Activated T-cell treated with anti-CD3 and anti-CD28 coated beads, Interleukin-2, amount 50 U/mL, for 1 hour (primary cell): Measurements from ENCODE around the gene DNAJC5.
A peak's percentile ranks its signal among the peaks of the same experiment; 100 is the strongest.
"Not testable (repeated sequence)": the region's sequence is repeated elsewhere in the genome, so short reads cannot be mapped to it uniquely, and the experiment has no call there.

Experiments used
- DNase-seq: peaks from one replicate; pipeline ENCODE4 v3.0.0-alpha.2; 2020

Gene DNAJC5, protein sequence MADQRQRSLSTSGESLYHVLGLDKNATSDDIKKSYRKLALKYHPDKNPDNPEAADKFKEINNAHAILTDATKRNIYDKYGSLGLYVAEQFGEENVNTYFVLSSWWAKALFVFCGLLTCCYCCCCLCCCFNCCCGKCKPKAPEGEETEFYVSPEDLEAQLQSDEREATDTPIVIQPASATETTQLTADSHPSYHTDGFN

DNA sequence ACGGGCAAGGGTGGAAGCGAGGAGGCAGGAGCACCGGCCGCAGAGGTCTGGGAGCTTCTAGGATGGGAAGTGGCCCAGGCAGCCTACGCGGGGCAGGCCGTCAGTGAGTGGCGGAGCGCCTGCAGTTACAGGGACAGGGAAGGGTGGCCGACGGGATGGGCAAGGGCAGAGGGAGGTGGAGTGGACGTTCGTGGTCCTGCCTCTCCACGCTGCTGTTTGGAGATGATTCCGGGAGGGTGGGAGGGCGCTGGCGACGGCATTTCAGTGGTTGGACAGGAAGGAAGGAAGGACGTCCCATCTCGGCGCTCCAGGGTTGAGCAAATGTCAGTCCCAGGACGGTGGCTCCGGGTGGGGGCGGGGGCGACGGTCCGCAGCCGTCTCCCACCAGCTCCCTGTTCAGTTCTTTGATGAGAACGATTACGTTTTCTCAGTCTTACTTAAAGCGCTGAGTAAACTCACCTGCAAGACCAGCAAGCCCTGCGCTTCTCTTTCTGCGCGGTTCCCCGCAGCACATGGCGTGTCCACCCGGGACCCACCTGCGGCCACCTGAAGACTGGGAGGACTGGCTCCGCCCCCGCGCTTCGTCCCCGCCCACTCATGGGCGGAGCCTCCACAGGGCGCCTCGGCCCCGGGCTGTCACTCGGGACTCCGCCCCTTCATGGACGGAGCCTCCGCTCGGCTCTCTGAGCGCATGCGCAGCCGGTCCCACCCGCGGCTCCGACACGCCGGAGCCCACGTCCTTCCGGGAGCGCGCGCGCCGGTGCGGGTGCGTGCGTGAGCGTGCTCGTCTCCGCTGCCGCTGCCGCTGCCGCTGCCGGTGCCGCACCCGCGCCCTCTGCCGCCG, at the start of gene DNAJC5:
Gene DNAJC5, plus strand, starts transcription at position 769 of the 844 bp plus-strand sequence. CDS start 33,220 bp downstream, outside the sequence.
- DNase-seq: peak; percentile 97

DNA sequence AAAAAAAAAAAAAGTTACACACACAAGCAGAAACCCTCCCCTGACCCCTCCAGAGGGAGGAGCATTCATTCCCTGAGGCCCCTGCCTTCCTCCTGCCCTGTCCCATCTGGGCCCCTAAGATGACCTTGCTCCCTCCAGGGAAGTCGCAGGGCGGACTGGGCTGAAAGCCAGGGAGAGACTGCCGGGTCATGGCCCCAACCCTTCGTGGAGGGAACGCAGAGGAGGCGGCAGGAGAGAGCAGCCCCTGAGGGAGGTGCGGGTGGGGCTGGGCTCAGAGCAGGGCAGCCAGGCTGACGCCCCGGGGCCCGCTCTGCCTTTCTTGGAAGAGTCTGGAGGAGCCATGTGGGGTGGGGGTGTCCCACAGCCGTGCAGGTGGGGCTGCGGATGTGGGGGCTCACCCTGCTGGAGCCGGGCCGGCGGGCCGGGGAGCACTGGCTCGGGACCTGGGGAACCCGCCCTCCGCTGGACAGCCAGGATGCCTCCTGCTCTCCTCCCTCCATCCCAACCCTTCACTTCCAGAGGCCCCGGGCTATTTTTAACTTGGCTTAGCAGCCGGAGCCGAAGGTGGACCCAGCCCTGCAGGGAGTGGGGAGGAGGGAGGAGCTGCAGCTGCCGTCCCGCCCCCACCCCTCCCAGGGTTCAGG, 48.7 kb upstream of the DNAJC5 start:
- no peak for DNase-seq

DNA sequence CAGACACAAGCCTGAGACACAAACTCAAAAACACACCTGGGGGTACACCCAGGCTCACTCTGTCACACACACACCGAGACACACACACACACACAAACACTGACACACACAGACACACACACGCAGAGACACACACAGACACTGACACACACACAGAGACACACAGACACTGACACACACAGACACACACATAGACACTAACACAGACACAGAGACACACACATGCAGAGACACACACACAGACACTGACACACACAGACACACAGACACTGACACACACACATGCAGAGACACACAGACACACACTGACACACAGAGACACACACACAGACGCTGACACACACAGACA, 48.1 kb upstream of the DNAJC5 start:
- DNase-seq: no peak

DNA sequence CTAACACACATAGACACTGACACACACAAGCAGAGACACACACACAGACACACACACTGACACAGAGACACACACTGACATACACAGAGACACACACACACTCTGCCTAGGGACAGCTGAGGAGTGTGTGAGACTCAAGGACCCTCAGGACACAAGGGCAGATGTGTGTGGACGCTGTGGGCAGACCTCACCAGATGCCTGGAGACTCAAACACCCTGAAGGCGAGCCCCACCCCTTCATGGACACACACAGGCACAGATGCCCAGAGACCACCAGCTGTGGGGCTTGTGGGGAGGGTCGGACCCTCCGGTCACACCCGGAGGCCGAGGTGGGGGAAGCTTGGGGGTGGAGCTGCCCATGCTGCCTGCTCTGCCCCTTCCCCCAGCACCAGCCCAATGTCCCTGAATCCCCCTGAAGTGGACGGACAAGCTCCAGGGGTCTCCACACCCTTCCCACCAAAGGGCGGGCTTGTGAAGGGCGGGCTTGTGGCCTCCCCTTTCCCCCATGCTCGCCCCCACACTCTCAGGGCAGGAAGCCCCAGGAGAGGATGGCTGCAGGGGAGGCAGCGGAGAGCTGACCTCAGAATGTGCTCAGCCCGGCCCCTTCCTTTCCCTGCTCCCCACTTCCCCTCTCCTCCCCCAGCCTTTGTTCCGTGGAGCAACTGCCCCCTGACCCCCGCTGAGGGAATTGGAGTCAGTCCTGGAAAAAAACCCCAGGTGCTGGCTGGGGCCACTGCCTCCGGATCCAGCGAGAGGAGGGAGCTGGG, 47.5 kb upstream of the DNAJC5 start:
- DNase-seq: no peak

DNA sequence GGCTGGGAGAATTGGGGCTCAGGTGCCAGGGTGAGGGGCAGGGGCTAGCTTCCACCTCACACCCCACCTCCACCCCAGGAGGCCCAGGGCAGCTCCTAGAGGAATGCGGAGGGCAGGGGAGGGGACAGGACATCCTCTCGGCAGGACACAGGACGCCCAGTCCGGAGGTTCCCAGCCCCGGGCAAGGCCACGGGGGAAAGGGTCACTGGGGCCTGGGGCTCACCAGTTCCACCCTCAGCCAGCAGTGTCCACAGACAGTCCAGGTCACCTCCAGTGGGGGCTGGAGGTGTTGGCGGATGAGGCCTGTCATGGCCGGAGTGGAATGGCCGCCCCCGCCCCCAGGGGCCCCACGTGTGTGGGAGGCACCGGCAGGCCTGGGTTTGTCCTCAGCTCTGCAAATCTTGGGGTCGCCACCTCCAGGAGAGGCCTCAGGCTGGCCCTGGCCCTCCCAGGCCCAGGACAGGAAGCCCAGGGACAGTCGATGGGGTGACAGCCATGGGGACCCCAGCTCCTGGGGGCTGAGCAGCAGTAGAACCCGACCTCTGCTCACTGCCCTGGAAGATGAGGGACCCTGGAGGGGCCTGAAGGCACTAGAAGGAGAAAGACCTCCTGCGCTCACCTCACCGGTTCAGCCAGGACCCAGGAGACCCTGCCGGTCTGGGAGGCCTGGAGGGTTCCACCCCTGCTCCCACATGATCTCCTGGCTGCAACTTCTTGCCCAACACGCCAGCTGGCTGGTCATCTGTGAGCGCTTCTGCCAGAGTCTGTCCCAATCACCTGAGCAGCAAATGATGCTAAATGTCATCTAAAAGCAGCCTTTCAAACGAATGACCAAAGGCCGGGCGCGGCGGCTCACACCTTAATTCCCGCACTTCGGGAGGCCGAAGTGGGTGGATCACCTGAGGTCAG, 46.7 kb upstream of the DNAJC5 start:
- no peak for DNase-seq

DNA sequence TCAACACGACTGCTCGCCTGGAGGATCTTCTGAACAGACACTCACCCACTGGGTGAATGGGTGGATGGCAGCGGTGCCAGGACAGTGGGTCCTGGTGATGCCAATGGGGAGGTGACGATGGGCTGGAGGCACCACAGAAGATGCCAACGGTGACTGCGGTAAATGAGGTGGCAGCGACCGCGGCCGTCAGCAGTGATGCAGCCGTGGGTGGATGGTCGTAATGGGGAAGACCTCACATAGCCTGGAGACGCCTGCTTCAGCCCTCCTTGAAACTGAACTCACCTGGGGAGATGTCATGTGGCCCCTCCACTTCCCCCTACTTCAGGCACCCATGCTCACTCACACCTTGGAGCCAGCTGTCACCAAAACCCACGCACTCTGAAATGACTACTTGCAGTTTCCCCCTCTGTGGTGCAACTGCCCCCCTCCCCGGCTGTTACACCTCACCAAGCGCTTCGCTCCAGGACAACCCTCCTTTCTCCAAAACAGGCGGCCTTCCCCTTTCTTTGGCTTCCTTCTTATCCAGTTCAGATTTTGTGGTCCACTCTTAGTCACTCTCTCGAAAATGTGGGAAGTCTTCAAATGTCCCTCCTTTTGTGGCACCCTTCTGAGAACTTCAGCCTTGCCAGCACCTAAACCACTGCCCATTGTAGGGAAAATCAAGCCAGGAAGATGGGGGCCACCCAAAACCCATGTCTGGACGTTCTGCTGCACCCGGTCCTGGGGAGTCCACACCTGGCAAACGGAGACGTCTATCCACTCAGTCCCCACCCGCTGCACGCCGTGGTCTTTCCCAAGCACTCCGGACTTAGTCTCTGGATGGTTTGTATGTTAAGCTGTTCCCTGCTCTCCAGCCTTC, 44.0 kb upstream of the DNAJC5 start:
- no peak for DNase-seq

DNA sequence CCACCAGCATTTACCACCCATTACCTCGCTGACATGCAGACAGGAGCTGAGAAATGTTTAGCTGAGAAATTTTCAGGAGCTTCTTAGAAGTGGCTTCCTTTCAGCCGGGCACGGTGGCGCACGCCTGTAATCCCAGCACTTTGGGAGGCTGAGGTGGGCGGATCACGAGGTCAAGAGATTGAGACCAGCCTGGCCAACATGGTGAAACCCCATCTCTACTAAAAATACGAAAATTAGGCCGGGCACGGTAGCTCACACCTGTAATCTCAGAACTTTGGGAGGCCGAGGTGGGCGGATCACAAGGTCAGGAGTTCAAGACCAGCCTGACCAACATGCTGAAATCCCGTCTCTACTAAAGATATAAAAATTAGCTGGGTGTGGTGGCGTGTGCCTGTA, 43.4 kb upstream of the DNAJC5 start:
- not testable (repeated sequence) for DNase-seq

DNA sequence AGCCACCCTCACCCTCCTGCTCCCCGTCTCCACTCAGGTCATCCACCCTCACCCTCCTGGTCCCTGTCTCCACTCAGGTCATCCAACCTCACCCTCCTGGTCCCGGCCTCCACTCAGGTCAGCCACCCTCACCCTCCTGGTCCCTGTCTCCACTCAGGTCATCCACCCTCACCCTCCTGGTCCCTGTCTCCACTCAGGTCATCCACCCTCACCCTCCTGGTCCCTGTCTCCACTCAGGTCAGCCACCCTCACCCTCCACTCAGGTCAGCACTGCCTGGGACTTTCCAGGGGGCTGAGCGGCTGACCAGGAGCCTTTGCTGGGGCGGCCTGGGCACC, 41.2 kb upstream of the DNAJC5 start:
- not testable (repeated sequence) for DNase-seq

DNA sequence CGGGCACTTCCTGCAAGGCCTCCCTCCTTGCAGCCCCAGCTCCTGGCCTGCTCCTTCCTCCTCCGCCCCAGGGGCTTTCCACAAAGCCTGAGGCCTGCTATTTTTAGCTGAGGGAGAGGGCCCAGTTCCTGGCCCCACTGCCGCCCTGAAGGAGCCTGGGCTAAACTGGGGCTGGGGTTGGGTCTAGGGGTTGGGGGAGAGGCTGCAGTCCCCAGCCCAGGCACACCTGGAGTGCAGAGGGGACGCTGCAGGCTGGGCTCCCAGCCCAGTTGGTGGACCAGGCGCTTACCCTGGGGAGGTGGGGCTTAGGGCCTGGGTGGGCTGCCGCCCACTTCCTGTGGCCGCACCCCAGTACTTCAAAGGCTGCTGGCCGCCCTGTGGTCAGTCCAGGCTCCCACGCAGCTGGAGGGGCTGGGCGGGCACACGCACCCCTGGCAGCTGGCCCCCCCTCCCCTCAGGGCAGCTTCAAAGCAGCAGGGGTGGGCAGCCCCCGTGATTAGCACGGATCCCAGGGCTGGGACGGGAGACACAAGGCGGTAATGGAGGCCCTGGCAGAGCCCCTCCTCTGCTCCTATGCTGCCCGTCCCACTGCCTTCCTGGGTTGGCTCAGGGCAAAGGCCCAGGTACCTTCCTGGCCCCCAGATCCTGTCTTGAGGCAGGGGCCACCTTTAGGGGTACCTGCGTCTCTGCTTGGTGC, 40.7 kb upstream of the DNAJC5 start:
- no peak for DNase-seq

DNA sequence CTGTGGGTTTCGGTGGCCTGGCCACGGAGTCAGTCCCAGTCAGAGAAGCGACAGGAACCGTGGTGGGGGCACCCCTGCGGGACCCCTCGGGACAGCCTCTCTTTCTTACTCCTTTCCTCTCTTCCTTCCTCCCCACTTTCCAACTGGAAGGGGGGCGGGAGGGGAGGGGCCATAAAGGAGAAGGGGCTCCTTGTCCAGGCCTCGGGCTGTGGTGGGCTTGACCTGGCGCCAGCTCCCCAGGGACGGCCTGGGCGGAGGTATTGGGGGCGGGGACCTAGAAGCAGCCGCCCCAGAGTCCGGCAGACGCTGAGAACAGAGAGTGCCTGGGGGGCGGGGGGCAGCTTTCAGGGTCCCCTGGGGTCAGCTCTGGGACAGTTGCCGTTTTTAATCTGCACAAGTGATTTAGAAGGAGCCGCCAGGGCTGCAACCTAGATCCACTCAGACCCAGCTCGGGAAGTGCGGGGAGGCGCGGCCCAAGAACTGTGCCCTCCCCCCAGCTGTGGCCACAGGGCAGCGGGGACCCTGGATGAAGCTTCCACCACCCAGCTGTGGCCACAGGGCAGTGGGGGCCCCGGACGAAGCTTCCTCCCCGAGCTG, 40.1 kb upstream of the DNAJC5 start:
- DNase-seq: no peak

DNA sequence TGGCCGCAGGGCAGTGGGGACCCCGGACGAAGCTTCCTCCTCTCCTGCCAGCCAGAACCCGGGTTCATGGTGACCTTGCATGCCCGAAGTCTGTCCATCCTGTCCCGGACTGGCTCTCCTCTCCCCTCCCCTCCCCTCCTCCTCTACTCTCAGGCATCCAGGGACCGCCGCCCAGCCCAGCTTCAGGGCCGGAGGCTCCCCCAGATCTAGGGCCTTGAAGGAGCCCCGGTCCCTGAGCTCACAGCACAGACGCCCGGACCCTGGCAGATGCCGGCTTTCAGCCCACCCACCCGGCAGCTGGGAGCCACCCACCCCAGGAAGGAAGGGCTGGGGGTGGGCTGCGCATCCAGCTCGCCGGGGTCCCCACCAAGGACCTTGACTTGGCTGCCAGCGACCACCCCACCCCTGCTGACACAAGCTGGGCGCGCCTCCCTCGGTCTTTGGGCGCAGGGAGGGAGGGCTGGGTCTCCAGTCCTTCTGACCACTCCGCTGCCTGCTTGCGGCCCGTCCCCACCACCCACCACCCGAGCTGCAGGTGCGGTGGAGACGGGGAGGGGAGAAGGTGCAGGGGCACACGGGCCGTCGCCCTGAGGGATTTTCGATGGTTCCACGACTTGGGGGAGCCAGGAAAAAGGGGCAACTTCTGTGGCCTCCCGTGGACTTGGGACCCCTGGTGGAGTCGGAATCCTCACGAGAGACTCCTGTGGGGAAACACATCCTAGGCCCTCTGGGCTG, 39.4 kb upstream of the DNAJC5 start:
- DNase-seq: no peak

DNA sequence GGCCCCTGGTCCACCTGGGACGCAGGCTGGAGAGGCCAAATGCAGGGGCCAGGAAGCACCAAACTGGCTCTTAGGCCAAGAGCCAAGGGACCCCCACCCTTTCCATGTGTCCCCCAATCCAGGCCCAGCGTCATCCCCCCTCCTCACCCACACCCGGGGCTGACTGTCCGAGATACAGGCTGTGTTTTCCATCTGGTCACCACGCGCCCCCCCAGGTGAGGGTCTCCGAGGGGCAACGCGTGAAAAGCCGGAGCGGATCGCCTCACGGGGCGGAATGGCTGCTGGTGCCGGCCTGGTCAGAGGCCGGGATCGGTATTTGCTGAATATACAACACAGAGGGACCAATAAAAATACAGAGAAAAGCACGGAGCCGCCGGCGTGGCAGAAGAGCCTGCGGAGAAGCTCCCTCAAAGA, 38.8 kb upstream of the DNAJC5 start:
- DNase-seq: no peak

DNA sequence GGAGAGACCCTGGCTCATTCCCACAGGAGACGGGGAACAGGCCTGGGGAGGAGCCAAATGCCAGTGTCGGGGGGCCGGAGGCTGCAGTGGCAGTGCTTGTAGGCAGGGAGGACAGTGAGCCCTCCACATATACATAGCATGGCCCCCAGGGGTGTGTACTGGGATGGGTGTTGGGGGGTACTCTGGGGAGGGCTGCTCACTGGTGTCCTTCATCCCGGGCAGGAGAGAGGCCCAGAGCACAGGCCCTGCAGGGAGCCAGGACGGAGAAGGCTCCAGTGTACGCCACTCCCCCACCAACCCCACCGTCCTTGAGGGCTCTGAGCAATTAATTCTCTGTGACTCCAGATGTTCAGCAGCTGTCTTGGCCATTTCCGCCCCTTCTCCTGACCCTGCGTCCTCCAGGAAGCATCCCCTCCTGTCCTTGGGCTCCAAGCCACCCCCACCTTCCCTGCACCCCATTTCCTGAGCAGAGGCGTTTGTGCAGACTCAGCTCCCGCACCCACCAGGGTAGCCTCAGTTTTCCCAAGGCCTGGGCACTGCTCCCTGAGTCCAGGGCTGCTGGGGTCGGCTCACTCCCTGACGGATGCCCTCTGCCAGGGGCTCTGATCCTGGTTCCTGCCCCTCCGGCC, 37.0 kb upstream of the DNAJC5 start:
- DNase-seq: no peak

DNA sequence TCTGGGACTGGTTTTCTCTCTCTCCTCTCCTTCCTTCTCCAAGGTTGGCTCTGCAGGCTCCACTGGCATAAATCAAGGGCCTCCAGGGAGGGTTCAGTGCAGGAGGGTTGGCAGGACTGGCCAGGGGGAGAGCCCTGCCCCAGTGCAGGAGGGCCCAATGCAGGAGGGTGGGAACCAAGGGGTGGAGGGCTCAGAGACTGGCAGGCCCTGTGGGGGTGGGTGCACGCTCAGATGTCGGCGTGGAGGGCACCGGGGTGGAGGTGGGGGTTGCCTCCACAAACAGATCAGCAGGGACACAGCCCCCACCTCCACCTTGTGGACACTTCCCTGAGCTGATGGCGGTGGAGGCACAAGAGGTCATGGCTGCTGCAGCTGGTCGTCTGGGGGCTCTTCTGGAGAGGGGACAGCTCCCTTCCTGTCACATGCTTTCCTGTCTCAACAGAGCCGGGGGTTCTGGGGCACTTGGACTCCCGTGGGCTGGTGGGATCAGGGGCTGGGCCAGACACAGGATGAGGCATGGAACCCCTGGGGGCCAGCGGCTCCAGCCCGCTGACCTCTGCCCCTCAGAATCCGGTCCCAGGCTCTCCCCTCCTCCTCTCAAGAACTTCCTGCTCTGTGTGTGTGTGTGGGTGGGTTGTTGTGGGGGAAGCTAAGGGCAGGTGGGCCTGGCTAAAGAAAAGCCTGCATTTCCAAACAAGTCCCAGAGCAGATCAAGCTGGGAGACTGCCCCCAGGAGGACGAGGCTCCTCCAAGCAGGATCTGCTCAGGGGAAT, 36.3 kb upstream of the DNAJC5 start:
- DNase-seq: no peak

DNA sequence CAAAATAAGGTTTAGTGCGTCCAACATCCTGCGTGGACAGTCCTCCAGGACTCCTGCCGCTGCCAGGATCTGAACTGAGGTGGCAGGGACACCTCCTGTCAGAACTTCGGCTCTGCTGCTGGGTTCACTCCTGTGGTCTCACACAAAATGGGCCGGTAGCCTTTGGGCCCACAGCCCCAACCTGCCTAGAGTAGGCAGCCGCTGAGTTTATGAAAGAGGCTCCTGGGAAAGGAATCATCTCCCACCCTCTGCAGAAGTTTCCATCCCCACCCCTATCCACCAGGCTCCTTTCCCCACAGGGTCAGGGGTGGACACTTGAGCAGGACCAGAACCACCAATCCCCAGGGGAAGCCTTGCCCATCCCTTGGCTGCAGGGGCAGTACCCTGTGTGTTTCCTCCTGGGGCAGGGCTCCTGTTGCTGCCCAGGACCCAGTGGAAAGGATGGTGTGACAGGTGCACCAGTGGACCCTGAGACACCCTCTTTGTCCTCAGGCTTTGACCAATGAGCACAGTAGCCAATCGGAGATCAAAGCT, 35.7 kb upstream of the DNAJC5 start:
- no peak for DNase-seq

DNA sequence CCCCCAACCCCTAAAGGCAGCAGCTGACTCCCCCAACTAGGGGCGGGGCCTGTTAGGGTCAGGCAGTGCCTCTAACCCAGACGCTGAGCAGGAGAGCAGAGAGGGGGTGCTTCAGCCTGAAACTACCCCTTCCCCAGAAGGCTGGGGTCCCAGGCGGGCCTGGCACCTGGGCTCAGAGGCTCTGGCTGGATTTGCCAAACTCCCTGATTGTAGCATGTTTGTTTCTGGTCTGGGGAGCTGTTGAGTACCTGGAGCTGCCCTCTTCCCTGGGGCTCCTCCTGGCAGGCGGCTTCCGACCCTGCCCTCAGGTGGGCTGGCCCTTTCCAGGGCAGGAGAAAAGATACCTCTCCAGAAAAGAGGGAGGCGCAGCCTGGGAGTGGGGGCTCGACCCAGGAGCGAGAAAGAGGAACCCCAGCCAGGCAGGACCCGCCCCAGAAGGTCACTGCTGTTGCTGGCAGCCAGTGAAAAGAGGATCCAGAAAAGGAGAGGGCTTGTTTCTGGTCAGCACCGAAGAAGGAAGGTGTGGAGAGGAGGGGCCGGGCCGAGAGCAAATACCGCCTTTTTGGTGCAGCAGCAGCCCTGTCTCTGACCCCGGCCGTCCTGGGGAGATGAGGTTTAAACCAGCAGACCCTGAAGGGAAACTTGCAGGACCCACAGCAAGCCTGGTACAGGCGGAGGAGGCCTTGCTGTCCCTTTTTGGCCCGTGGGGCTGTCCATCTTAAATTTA, 34.4 kb upstream of the DNAJC5 start:
- DNase-seq: no peak

DNA sequence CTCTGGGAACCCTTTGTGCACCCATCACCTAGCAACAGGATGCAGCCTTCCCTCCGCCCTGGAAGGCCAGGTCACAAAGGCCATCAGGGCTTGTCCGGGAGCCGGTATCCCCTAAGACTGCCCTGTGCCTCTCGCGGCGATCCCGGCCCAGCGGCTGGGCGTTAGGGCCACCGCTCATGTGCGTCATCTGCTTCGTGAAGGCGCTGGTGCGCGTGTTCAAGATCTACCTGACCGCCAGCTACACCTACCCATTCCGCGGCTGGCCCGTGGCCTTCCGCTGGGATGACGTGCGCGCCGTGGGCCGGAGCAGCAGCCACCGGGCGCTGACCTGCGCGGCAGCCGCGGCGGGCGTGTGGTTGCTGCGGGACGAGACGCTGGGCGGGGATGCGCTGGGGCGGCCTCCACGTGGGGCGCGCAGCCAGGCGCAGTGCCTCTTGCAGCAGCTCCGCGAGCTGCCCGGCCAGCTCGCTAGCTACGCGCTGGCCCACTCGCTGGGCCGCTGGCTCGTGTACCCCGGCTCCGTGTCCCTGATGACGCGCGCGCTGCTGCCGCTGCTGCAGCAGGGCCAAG, 33.5 kb upstream of the DNAJC5 start, which contains the start of gene ABHD16B:
Gene ABHD16B, plus strand, starts transcription at position 134 of the 570 bp plus-strand sequence. Its CDS starts 43 bp downstream, at position 177.
- DNase-seq: no peak
